GM08714 (cell line): Measurements from ENCODE around the gene KHK.
A peak's percentile ranks its signal among the peaks of the same experiment; 100 is the strongest.

Experiments
- H3K4me3 ChIP-seq: fragments of 200-500 bp; sonication (Bioruptor generic); 2 replicates; pipeline ENCODE4 v1.5.1; 2014; ENCODE audit warnings: mild to moderate bottlenecking, low read length, inconsistent platforms
- ZNF274 ChIP-seq: IDR thresholded peaks from 2 replicates; pipeline ENCODE4 v1.6.1; 2012; ENCODE audit warnings: mild to moderate bottlenecking, low read depth, low read length

KHK gene

DNA sequence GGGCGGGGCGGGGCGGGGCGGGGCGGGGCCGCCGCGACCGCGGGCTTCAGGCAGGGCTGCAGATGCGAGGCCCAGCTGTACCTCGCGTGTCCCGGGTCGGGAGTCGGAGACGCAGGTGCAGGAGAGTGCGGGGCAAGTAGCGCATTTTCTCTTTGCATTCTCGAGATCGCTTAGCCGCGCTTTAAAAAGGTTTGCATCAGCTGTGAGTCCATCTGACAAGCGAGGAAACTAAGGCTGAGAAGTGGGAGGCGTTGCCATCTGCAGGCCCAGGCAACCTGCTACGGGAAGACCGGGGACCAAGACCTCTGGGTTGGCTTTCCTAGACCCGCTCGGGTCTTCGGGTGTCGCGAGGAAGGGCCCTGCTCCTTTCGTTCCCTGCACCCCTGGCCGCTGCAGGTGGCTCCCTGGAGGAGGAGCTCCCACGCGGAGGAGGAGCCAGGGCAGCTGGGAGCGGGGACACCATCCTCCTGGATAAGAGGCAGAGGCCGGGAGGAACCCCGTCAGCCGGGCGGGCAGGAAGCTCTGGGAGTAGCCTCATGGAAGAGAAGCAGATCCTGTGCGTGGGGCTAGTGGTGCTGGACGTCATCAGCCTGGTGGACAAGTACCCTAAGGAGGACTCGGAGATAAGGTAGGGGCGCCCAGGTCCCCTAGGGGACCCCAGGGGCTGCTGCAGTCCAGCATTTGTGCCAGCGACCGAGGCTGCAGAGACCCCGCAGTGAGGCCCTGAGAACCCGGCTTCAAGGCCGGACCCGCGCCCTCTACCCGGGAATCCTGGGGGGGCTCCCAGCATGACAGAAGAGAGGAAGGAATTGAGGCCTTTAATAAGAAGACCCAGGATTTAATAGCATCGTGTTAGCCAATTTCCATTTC lies at the start of gene KHK:
KHK (plus strand) TSS at position 49 of the 870 bp plus-strand sequence; CDS start at position 537, 488 bp downstream.
- H3K4me3 ChIP-seq = peak within 1 kb of the TSS; percentile 68; the same call in 1 of the 2 replicates
- TF ChIP-seq ZNF274 = no peak

GRCh38 chr2:27038012-27038411 lies 48.6 kb upstream of the KHK start:
- no peak overlapping the region for H3K4me3 ChIP-seq
- no peak for TF ChIP-seq ZNF274

GRCh38 chr2:27038631-27039339 lies 47.8 kb upstream of the KHK start:
- no peak overlapping the region for H3K4me3 ChIP-seq
- TF ChIP-seq ZNF274 = no peak

DNA sequence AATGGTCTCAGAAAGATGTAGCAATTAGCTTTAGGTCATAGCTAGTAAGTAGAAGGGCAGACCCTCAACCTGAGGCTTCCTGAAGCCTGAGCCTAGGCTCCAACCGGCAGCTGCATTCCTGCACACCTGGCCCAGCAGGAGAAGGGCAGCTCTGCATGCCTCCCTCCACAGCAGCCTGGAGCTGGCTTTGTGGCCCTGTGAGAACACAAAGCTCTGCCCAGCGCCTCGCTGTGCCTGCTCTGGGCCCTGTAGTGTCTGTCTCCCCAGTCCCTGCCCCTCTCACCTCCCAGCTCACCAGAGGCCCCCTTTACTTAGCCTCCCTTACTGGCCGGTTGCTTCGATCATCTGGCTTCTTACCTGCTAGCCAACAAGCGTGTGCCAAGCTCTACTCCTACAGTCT lies 47.1 kb upstream of the KHK start:
- no peak overlapping the region for H3K4me3 ChIP-seq
- TF ChIP-seq ZNF274 = no peak

DNA sequence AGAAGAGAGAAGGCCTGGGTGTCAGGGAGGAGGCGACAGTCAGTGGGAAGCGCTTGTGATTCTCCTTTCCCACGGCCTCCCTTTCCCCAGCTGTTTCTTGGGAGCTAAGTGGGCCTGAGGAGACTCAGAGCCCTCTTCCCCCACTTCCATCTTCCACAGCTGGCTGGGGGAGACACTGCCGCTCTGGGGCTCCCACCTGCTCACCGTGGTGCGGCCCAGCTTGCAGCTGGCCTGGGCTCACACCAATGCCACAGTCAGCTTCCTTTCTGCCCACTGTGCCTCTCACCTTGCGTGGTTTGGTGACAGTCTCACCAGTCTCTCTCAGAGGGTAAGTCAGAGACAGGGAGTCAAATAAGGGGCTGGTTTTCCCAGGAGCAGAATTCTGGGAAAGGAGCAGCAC lies 46.7 kb upstream of the KHK start:
- no peak for TF ChIP-seq ZNF274

DNA sequence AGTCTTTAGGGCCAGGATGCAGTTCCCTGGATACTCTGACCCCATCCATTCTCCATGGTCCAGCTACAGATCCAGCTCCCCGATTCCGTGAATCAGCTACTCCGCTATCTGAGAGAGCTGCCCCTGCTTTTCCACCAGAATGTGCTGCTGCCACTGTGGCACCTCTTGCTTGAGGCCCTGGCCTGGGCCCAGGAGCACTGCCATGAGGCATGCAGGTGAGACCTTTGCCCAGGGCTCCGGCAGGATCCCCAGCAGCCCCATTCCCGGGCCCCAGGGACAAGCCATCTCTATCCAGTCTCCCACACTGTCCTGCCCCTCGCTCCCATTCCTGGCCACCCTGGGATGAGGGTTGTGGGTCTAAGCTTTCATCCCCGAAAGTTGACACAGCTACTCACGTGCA lies 46.3 kb upstream of the KHK start:
- H3K4me3 ChIP-seq = no peak overlapping the region
- TF ChIP-seq ZNF274 = no peak

More for the DNA sequence above, 46.7 kb upstream of the KHK start:
- H3K4me3 ChIP-seq = no peak overlapping the region

DNA sequence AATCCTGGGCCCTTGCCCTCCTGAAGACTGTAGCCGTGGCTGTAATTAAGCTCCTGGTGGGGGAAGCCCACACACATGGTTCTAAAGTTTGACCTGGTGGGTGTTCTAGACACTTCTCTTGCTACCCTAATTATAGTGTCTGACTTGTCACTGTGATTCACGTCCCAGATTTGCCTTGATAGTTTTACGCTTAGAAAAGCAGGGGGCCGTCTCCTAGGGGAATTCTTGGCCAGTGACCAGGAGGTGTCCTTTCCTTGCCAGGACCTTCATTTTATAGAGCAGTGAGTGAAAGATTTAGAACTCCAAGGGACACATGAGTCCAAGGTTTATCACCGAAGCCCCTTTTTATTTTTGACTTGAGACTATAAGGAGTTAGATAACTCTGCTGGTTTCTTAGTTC lies 44.8 kb upstream of the KHK start:
- no peak overlapping the region; the same call in 1 of the 2 replicates for H3K4me3 ChIP-seq
- no peak for TF ChIP-seq ZNF274

DNA sequence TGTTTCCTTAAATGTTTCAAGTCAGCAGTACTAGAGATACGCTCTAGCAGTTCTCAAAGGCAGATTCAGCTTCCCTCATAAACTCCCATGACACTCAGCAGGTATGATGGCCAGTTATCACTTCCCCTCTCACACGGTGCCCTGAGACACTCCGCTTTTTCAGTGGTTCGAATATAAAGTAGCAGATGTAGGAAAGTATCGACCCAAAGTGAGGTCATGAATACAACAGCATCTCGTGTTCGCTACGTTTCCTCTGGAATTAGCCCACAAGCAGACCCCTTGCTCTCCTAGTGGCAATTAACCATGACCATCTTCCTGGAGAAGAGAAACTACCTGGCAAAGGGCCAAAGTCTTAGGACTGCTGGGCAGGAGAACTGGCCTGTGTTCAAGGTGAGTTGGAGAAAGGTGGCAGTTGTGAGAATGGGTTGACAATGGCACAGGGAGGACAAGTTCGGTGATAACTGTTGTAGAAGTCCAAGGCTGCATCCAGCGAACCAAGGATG lies 44.4 kb upstream of the KHK start:
- H3K4me3 ChIP-seq = no peak overlapping the region; the same call in 1 of the 2 replicates
- TF ChIP-seq ZNF274 = no peak

DNA sequence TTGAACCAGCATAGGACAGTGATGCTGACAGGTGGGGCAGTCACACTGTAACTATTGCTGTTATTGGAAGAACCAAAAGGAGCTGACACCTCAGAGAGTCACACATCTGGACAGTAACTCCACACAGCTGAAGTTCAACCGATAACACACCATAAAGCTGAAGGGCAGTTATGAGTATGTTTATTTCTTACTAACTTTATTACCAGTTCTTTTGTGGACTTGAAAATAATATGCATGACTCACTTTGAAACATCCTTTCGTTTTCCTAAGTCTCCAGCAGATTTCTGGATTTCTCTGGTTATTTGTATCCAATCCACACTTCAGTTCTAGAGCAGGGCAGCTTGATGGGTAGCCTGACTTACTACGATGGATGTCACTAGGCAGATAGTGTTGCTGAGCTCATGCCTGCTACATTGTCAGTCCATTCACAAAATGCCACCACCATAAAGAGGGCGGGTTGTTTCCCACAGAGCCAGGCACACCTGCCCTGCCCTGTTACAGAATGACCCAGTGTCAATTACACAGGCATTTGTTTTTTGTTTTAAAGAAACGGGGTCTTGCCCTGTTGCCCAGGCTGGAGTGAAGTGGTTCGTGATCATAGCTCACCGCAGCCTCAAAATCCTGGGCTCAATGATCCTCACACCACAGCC lies 43.5 kb upstream of the KHK start:
- no peak for TF ChIP-seq ZNF274
- no peak overlapping the region for H3K4me3 ChIP-seq

GRCh38 chr2:27049422-27050280 lies 36.9 kb upstream of the KHK start:
- no peak for TF ChIP-seq ZNF274

GRCh38 chr2:27050281-27050995 lies 36.1 kb upstream of the KHK start:
- TF ChIP-seq ZNF274 = no peak
- H3K4me3 ChIP-seq = peak overlapping the region; percentile 78

More at GRCh38 chr2:27049422-27050280, 36.9 kb upstream of the KHK start:
- H3K4me3 ChIP-seq = peak overlapping the region; percentile 78

DNA sequence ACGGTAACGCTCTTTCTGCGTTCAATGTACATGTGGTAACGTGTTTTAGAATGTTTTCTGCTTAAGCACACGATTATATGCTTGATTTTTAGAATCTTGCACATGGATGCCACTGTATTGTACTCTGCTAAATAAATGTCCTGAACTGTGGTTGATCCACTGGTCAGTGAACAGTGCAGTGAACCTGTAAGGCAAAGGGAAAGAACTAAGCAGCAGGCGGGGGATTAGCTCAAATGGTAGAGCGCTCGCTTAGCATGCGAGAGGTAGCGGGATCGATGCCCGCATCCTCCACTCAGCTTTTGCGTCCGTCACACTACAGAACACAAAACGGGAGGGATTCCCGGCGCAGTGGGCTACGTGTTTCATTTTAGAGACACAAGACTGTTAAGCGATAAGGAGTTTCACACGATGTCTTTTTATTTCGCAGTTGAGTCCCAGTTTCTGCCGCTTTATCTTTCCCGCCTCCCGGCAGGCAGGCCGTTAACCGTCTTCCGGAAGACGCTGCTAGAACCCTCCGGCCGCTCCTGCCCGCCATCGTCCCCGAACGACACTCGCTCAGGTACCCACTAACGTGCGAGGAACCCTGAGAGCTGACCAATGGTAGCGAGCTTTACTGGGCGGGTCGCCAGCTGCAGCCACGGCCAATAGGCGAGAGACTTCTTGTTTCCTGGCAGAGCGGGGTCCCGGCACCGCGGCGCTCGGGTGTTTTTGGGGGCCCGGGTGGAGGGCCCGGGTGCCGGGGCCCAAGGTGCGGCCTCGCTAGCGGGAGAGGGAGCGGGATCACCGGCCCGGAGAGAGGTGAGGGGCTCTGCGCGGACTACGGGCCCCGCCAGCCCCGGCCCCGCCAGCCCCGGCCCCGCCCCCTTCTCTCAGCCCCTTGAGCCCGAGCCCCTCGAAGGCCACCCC lies 35.3 kb upstream of the KHK start, which contains the start of gene AGBL5:
AGBL5 (plus strand) TSS at position 673 of the 906 bp plus-strand sequence. CDS start 1,291 bp downstream, outside the sequence.
- TF ChIP-seq ZNF274 = no peak
- H3K4me3 ChIP-seq = peak within 1 kb of the TSS; percentile 78
